ENCODE results near the gene CHD9NB. TPM values are rescaled to one million over a fixed set of nuclear protein-coding genes. Genes with fewer than 3 reads are reported as not detected.

Gene CHD9NB
- total RNA-seq, 4 donors from 2014 or later: 3.0 to 3.1 TPM; not detected in 2

DNA sequence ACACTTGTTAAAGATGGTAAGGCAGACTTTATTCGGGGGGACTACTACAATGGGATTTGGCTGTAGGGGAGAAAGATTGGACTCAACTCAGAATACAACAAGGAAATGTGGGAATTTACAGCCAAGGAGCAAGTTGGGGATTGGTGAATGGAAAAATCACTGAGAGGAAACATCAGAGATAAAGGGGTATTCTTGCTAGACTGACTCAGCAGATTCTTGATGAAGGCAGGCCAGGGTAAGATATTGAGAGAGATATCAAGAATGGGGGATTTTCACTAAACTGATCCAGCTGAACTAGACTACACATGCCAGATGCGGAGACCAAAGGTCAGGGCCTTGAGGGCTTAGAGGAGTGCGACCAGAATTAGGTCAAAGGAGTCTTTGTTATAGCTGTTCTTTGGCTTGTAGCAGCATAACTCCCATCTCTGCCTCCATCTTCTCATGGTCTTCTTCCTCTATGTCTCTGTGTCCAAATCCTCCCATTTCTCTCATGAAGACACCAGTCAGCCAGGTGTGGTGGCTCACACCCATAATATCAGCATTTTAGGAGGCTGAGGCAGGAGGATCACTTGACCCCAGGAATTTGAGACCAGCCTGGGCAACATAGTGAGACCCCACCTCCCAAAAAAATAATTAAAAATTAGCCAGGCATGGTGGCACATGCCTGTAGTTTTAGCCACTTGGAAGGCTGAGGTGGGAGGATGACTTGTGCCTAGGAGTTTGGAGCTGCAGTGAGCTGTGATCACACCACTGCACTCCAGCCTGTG lies 17.3 kb downstream of the CHD9NB start:
- no peak overlapping the region for H3K4me3 ChIP-seq
- WGBS, 2 donors (ENCODE audit: low coverage in 1 of 2): 70 to 77% methylated on average over 1 to 3 of the region's 3 CpGs
- H3K27me3 ChIP-seq: no peaks in the 10 kb centered on the region
- H3K4me1 ChIP-seq: peaks cover 0 to 18% (median 4%) of the 10 kb centered on the region in 4 donors
- in situ Hi-C loops (cut with MboI; ENCODE audit: low pct_ligation_motif_present in 1 of 4, low pct_unique_long_range_greater_than_20kb in 1 of 4, low sequenced_read_pairs in 3 of 4): no loop called here
- no peak overlapping the region for H3K27ac ChIP-seq
- intact Hi-C loops (cut with DNase I; ENCODE audit: low total_unique reads): no loop called here
- no peaks in the 10 kb centered on the region for H3K36me3 ChIP-seq
- no peaks in the 10 kb centered on the region for H3K9me3 ChIP-seq
- TF ChIP-seq POLR2A (IDR thresholded peaks at IDR 0.05) (no peak), EP300 (IDR thresholded peaks at IDR 0.05; ENCODE audit: low read depth) (no peak), POLR2AphosphoS5 (IDR thresholded peaks at IDR 0.05) (no peak)
- TF ChIP-seq, protein P1, sequence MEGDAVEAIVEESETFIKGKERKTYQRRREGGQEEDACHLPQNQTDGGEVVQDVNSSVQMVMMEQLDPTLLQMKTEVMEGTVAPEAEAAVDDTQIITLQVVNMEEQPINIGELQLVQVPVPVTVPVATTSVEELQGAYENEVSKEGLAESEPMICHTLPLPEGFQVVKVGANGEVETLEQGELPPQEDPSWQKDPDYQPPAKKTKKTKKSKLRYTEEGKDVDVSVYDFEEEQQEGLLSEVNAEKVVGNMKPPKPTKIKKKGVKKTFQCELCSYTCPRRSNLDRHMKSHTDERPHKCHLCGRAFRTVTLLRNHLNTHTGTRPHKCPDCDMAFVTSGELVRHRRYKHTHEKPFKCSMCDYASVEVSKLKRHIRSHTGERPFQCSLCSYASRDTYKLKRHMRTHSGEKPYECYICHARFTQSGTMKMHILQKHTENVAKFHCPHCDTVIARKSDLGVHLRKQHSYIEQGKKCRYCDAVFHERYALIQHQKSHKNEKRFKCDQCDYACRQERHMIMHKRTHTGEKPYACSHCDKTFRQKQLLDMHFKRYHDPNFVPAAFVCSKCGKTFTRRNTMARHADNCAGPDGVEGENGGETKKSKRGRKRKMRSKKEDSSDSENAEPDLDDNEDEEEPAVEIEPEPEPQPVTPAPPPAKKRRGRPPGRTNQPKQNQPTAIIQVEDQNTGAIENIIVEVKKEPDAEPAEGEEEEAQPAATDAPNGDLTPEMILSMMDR (IDR thresholded peaks at IDR 0.05): no peak
- DNase-seq: no peak

DNA sequence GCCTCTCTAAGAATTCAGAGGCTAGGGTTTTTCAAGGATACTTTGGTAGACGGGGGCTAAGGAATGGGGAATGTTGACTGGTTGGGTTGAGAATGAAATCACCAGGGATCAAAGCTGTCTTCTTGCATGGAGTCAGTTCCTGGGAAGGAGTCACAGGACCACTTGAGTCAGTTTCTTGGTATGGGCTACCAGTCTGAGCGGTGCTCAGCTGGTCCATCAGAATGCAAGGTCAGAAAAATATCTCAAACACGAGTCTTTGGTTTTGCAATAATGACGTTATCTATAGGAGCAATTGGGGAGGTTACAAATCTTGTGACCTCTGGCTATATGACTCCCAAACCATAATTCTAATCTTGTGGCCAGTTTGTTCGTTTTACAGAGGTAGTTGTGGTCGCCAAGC lies 18.4 kb downstream of the CHD9NB start:
- no peak overlapping the region for H3K4me3 ChIP-seq
- H3K27me3 ChIP-seq: no peaks in the 10 kb centered on the region
- no peak overlapping the region for H3K27ac ChIP-seq
- no peak for DNase-seq
- no peaks in the 10 kb centered on the region for H3K9me3 ChIP-seq
- H3K4me1 ChIP-seq: peaks cover 0 to 20% (median 4%) of the 10 kb centered on the region in 4 donors
- 45 to 80% methylated on average over 3 to 6 of the region's 6 CpGs for WGBS, 2 donors (ENCODE audit: low coverage in 1 of 2)
- TF ChIP-seq POLR2A (IDR thresholded peaks at IDR 0.05) (no peak), EP300 (IDR thresholded peaks at IDR 0.05; ENCODE audit: low read depth) (no peak), POLR2AphosphoS5 (IDR thresholded peaks at IDR 0.05) (no peak)
- TF ChIP-seq, protein P1 (IDR thresholded peaks at IDR 0.05): no peak
- intact Hi-C loops (cut with DNase I; ENCODE audit: low total_unique reads) (no loop called here), in situ Hi-C loops (cut with MboI; ENCODE audit: low pct_ligation_motif_present in 1 of 4, low pct_unique_long_range_greater_than_20kb in 1 of 4, low sequenced_read_pairs in 3 of 4) (no loop called here)
- no peaks in the 10 kb centered on the region for H3K36me3 ChIP-seq

DNA sequence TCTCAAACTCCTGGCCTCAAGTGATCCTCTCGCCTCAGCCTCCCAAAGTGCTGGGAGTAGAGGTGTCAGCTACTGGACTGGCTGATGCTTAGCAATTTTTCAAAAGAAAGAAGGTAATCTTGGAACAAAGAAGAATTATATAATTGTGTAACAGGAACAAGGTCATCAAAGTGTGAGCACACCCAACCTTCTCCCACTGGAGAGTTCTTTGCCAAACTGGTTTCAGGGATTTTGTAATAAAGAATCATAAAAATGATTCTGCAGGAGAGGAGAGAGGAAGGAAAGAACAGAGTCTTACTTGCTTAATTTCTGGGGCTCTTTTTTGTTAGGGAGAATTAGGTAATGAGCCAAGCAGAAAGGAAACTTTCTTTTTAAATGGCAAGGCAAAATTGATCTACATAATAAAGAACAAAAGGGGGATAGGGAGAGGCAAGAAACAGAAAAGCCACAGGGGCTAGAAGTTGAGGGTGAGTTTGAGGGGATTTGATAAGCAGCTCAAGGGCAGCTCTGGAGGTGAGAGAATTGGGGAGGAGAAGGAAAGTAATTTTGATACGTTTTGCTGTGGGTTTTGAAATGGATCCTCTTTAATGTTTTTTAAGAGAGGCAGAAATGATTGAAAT lies 21.3 kb downstream of the CHD9NB start:
- Histone ChIP-seq H3K36me3 (no peaks in the 10 kb centered on the region), H3K27me3 (no peaks in the 10 kb centered on the region), H3K9me3 (no peaks in the 10 kb centered on the region), H3K4me1 (peaks cover 0 to 20% (median 4%) of the 10 kb centered on the region in 4 donors), H3K4me3 (no peak overlapping the region), H3K27ac (peak overlapping the region in 3 of 4 donors; percentile 16 to 50 (median 41))
- in situ Hi-C loops (cut with MboI; ENCODE audit: low pct_ligation_motif_present in 1 of 4, low pct_unique_long_range_greater_than_20kb in 1 of 4, low sequenced_read_pairs in 3 of 4) (no loop called here), intact Hi-C loops (cut with DNase I; ENCODE audit: low total_unique reads) (no loop called here)
- TF ChIP-seq EP300 (IDR thresholded peaks at IDR 0.05; ENCODE audit: low read depth) (no peak), POLR2AphosphoS5 (IDR thresholded peaks at IDR 0.05) (no peak), POLR2A (IDR thresholded peaks at IDR 0.05) (no peak)
- TF ChIP-seq, protein P1 (IDR thresholded peaks at IDR 0.05): no peak
- no peak for DNase-seq
- 36 to 39% methylated on average over 2 of the region's 2 CpGs for WGBS, 2 donors (ENCODE audit: low coverage in 1 of 2)

DNA sequence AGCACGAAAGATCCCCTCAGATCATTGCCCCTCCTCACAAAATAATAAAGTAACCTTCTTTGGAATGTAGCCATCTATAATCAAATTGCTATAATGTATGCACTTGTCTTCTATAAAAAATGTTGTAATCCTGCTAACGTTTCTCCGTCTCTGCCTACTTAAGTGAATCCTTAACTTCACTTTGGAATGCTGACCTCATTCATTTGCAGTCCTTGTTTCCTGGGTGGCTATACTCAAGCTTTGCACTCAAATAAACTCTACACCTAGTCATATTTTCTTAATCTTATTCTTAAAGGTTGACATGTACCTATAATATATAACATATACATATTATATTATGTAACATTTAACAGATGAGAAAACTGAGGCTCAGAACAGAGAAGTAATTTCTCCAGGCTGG lies 22.7 kb downstream of the CHD9NB start:
- H3K27me3 ChIP-seq: no peaks in the 10 kb centered on the region
- no peaks in the 10 kb centered on the region for H3K36me3 ChIP-seq
- H3K27ac ChIP-seq: no peak overlapping the region
- in situ Hi-C loops (cut with MboI; ENCODE audit: low pct_ligation_motif_present in 1 of 4, low pct_unique_long_range_greater_than_20kb in 1 of 4, low sequenced_read_pairs in 3 of 4): no loop called here
- no peak for TF ChIP-seq POLR2A (IDR thresholded peaks at IDR 0.05)
- TF ChIP-seq, protein P1 (IDR thresholded peaks at IDR 0.05): no peak
- TF ChIP-seq EP300 (IDR thresholded peaks at IDR 0.05; ENCODE audit: low read depth): no peak
- TF ChIP-seq POLR2AphosphoS5 (IDR thresholded peaks at IDR 0.05): no peak
- peaks cover 0 to 20% (median 4%) of the 10 kb centered on the region in 4 donors for H3K4me1 ChIP-seq
- no peak overlapping the region for H3K4me3 ChIP-seq
- 48 to 75% methylated on average over 3 of the region's 3 CpGs for WGBS, 2 donors (ENCODE audit: low coverage in 1 of 2)
- H3K9me3 ChIP-seq: no peaks in the 10 kb centered on the region
- intact Hi-C loops (cut with DNase I; ENCODE audit: low total_unique reads): no loop called here
- no peak for DNase-seq

Measured in transverse colon (tissue), 4 donors.